H9 (cell line): ENCODE measurements around the gene RNU6-1. TPM values are rescaled to one million over a fixed set of nuclear protein-coding genes. Genes with fewer than 3 reads are reported as not detected.

Experiments used
- DNase-seq: peaks from one replicate; pipeline ENCODE4 v3.0.0-alpha.2; 2017
- H2AFZ ChIP-seq: one replicate; pipeline ENCODE4 v1.6.1; 2013; ENCODE audit warnings: mild to moderate bottlenecking, low read length, control low read depth, moderate library complexity
- H2AK5ac ChIP-seq: 2 replicates; pipeline ENCODE4 v1.6.1; 2013; ENCODE audit warnings: low read length, control low read depth, mixed read lengths; ENCODE audit not compliant: insufficient read length
- H2BK120ac ChIP-seq: one replicate; pipeline ENCODE4 v1.6.1; 2013; ENCODE audit warnings: low read depth, mild to moderate bottlenecking, low read length, control low read depth, inconsistent platforms; ENCODE audit not compliant: poor library complexity, severe bottlenecking
- H2BK12ac ChIP-seq: 2 replicates; pipeline ENCODE4 v1.6.1; 2013; ENCODE audit warnings: low read length, control low read depth, mixed read lengths, low read depth; ENCODE audit not compliant: insufficient read length
- H2BK15ac ChIP-seq: 2 replicates; pipeline ENCODE4 v1.6.1; 2013; ENCODE audit warnings: low read depth, low read length, control low read depth
- H2BK20ac ChIP-seq: one replicate; pipeline ENCODE4 v1.6.1; 2013; ENCODE audit warnings: low read depth, mild to moderate bottlenecking, low read length, control low read depth, inconsistent platforms; ENCODE audit not compliant: poor library complexity, severe bottlenecking
- H2BK5ac ChIP-seq: 2 replicates; pipeline ENCODE4 v1.6.1; 2013; ENCODE audit warnings: low read length, control low read depth, mixed read lengths; ENCODE audit not compliant: insufficient read length
- H3K14ac ChIP-seq: 2 replicates; pipeline ENCODE4 v1.6.1; 2013; ENCODE audit warnings: low read length, control low read depth; ENCODE audit not compliant: insufficient read depth
- H3K18ac ChIP-seq: 2 replicates; pipeline ENCODE4 v1.6.1; 2013; ENCODE audit warnings: low read depth, mild to moderate bottlenecking, mixed read lengths, low read length, control low read depth; ENCODE audit not compliant: insufficient read length
- H3K23ac ChIP-seq: 2 replicates; pipeline ENCODE4 v1.6.1; 2013; ENCODE audit warnings: low read length, control low read depth, mixed read lengths, low read depth; ENCODE audit not compliant: insufficient read length
- H3K23me2 ChIP-seq: 2 replicates; pipeline ENCODE4 v1.6.1; 2013; ENCODE audit warnings: low read depth, mild to moderate bottlenecking, mixed read lengths, low read length, control low read depth; ENCODE audit not compliant: insufficient read length, poor library complexity, severe bottlenecking
- H3K27ac ChIP-seq: 2 replicates; pipeline ENCODE4 v1.5.1; 2013; ENCODE audit warnings: low read length, control low read depth, mixed read lengths, low read depth; ENCODE audit not compliant: insufficient read length
- H3K27me3 ChIP-seq: 2 replicates; pipeline ENCODE4 v1.6.1; 2013; ENCODE audit warnings: low read length, control low read depth, inconsistent platforms; ENCODE audit not compliant: insufficient read depth
- H3K4ac ChIP-seq: 2 replicates; pipeline ENCODE4 v1.6.1; 2013; ENCODE audit warnings: low read depth, mild to moderate bottlenecking, control low read depth, inconsistent platforms, low read length, moderate library complexity
- H3K4me1 ChIP-seq: 2 replicates; pipeline ENCODE4 v1.6.1; 2013; ENCODE audit warnings: low read length, control low read depth, inconsistent platforms; ENCODE audit not compliant: insufficient read depth
- H3K4me2 ChIP-seq: 2 replicates; pipeline ENCODE4 v1.6.1; 2013; ENCODE audit warnings: low read length, control low read depth, mixed read lengths; ENCODE audit not compliant: insufficient read length, insufficient read depth
- H3K56ac ChIP-seq: 2 replicates; pipeline ENCODE4 v1.6.1; 2013; ENCODE audit warnings: low read depth, mild to moderate bottlenecking, mixed read lengths, low read length, control low read depth; ENCODE audit not compliant: insufficient read length
- H3K79me1 ChIP-seq: 2 replicates; pipeline ENCODE4 v1.6.1; 2013; ENCODE audit warnings: low read depth, mild to moderate bottlenecking, moderate library complexity, low read length, control low read depth, inconsistent platforms; ENCODE audit not compliant: insufficient read depth, poor library complexity, severe bottlenecking
- H3K79me2 ChIP-seq: 2 replicates; pipeline ENCODE4 v1.6.1; 2013; ENCODE audit warnings: low read length, control low read depth, inconsistent platforms; ENCODE audit not compliant: insufficient read depth
- H3K9ac ChIP-seq: 2 replicates; pipeline ENCODE4 v1.6.1; 2013; ENCODE audit warnings: low read length, control low read depth, mixed read lengths; ENCODE audit not compliant: insufficient read length; ENCODE audit errors: extremely low read depth
- H3K9me3 ChIP-seq: one replicate; pipeline ENCODE4 v1.6.1; 2013; ENCODE audit warnings: low read depth, low read length, inconsistent platforms; ENCODE audit not compliant: control insufficient read depth
- H3T11ph ChIP-seq: one replicate; pipeline ENCODE4 v1.6.1; 2013; ENCODE audit warnings: mild to moderate bottlenecking, low read length, control low read depth, inconsistent platforms
- H4K20me1 ChIP-seq: one replicate; pipeline ENCODE4 v1.6.1; 2013; ENCODE audit not compliant: control insufficient read depth, insufficient read length, insufficient read depth
- H4K5ac ChIP-seq: 2 replicates; pipeline ENCODE4 v1.6.1; 2013; ENCODE audit warnings: low read depth, mild to moderate bottlenecking, mixed read lengths, low read length, control low read depth; ENCODE audit not compliant: insufficient read length
- H4K8ac ChIP-seq: replicated peaks from 2 replicates; pipeline ENCODE4 v1.6.1; 2013; ENCODE audit warnings: low read length, control low read depth, mixed read lengths, low read depth; ENCODE audit not compliant: insufficient read length
- H4K91ac ChIP-seq: 2 replicates; pipeline ENCODE4 v1.6.1; 2013; ENCODE audit warnings: low read depth, mild to moderate bottlenecking, moderate library complexity, mixed read lengths, low read length, control low read depth; ENCODE audit not compliant: insufficient read length
- H3K27ac Mint-ChIP-seq, 3 experiments: 2 replicates in 2 of 3; 3 replicates in 1 of 3; pipeline ENCODE4 v1.8.0; 2020 to 2021; ENCODE audit warnings: mixed read lengths in 3 of 3, mild to moderate bottlenecking in 1 of 3, moderate library complexity in 1 of 3
- H3K27me3 Mint-ChIP-seq: 2 replicates; pipeline ENCODE4 v1.8.0; 2021; ENCODE audit warnings: low read depth, mild to moderate bottlenecking, moderate library complexity, mixed read lengths
- H3K36me3 Mint-ChIP-seq, 3 experiments: 2 replicates in 2 of 3; 3 replicates in 1 of 3; pipeline ENCODE4 v1.8.0; 2020 to 2021; ENCODE audit warnings: low read depth in 3 of 3, mixed read lengths in 3 of 3; ENCODE audit not compliant: insufficient read depth in 1 of 3
- H3K4me1 Mint-ChIP-seq, 2 experiments: 2 replicates each; pipeline ENCODE4 v1.8.0; 2020; ENCODE audit warnings: mixed read lengths in 2 of 2
- H3K4me3 Mint-ChIP-seq, 2 experiments: 2 replicates in 1 of 2; 3 replicates in 1 of 2; pipeline ENCODE4 v1.8.0; 2020 to 2021; ENCODE audit warnings: mild to moderate bottlenecking in 2 of 2, mixed read lengths in 2 of 2, moderate library complexity in 1 of 2
- H3K9me3 Mint-ChIP-seq, 2 experiments: 2 replicates in 1 of 2; 3 replicates in 1 of 2; pipeline ENCODE4 v1.8.0; 2020; ENCODE audit warnings: mild to moderate bottlenecking in 2 of 2, mixed read lengths in 2 of 2, moderate library complexity in 1 of 2
- CTCF ChIP-seq: fragments of 200-600 bp; sonication (generic); conservative IDR thresholded peaks from 3 replicates; pipeline ENCODE4 v1.8.0; 2021; ENCODE audit warnings: antibody characterized with exemption, mild to moderate bottlenecking
- WGBS: extraction: QIAGEN DNeasy Blood & Tissue Kit; methylation state at CpG from one replicate; pipeline ENCODE4 v1.1.7; 2013; ENCODE audit warnings: missing lambda C conversion rate, low lambda C conversion rate, mixed read lengths; ENCODE audit not compliant: insufficient read length; ENCODE audit errors: extremely low coverage; 5-methylcytosine and 5-hydroxymethylcytosine counted together
- total RNA-seq: library from RNA; stranded (reverse); gene quantifications from 2 replicates; pipeline ENCODE4 v1.2.1, GENCODE V29; 2021

RNU6-1 gene
- total RNA-seq, 1 experiment from 2014 or later = not detected

DNA sequence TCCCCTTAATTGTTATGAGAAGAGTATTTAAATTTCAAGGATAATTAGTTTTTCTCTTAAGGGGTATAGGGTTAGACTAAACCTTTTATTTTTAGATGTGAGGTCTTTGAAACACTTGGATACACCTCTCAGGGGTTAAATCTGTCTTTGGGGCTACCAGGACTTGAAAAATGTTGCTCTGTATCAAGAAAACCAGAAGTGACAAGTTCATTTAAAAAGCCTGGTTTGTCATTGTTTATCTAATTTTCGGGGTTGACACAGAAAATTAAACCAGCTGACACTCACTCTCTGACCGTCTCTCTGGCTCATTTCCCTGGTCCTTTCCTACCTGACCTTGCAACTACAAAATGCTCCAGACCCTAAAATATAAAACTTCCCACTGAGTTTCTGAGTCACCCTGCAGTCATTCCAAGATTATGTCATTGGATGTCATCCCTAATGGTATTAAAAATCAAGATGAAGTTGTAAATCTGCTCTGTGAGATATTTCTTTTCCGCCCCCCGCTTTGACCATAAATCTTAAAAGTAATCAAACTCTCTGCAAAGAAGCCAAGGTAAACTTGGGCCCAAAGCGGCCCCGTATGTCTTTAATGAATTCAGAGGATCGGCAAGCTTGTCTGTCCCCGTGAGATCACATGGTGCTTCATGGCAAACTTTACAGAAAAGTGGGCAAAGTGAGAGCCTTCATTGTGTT, 47.4 kb downstream of the RNU6-1 start:
- Histone ChIP-seq H3K4ac (no peak overlapping the region), H4K20me1 (no peaks in the 10 kb centered on the region), H3K23ac (no peak overlapping the region), H3K9me3 (no peaks in the 10 kb centered on the region), H2BK12ac (no peak overlapping the region), H3K9ac (no peak overlapping the region), H2BK120ac (no peak overlapping the region), H3K4me2 (no peak overlapping the region), H3K18ac (no peak overlapping the region), H2BK20ac (no peak overlapping the region), H3T11ph (no peak overlapping the region), H3K27me3 (no peaks in the 10 kb centered on the region), H2BK5ac (no peak overlapping the region), H3K4me1 (peaks cover 16% of the 10 kb centered on the region), H3K27ac (no peak overlapping the region), H3K14ac (no peak overlapping the region), H3K79me1 (no peaks in the 10 kb centered on the region), H3K23me2 (no peaks in the 10 kb centered on the region), H2BK15ac (no peak overlapping the region), H4K91ac (no peak overlapping the region), H2AK5ac (no peak overlapping the region), H2AFZ (no peak overlapping the region), H4K8ac (no peak overlapping the region), H4K5ac (no peak overlapping the region), H3K56ac (no peak overlapping the region), H3K79me2 (no peaks in the 10 kb centered on the region)
- no peaks in the 10 kb centered on the region; the same call in 1 of the 2 replicates for H3K27me3 Mint-ChIP-seq
- peaks cover 0 to 16% (median 15%) of the 10 kb centered on the region in 3 experiments; a peak in 5 of 7 replicates for H3K36me3 Mint-ChIP-seq
- H3K27ac Mint-ChIP-seq = no peak overlapping the region
- no peak overlapping the region for H3K4me3 Mint-ChIP-seq
- peaks cover 7 to 8% of the 10 kb centered on the region in 2 experiments; a peak in 3 of 5 replicates for H3K9me3 Mint-ChIP-seq
- no CpG with 5 or more reads among the region's 8 CpGs for WGBS
- peaks cover 36 to 44% of the 10 kb centered on the region in 2 experiments for H3K4me1 Mint-ChIP-seq
- DNase-seq = no peak
- no peak for TF ChIP-seq CTCF
